ENCODE data around the gene CAND2. TPM values are rescaled to one million over a fixed set of nuclear protein-coding genes. Genes with fewer than 3 reads are reported as not detected.

CAND2 gene
- polyA plus RNA-seq, 1 of the 3 experiments (the other 2 are of a cell fraction) = 1.5 TPM

DNA sequence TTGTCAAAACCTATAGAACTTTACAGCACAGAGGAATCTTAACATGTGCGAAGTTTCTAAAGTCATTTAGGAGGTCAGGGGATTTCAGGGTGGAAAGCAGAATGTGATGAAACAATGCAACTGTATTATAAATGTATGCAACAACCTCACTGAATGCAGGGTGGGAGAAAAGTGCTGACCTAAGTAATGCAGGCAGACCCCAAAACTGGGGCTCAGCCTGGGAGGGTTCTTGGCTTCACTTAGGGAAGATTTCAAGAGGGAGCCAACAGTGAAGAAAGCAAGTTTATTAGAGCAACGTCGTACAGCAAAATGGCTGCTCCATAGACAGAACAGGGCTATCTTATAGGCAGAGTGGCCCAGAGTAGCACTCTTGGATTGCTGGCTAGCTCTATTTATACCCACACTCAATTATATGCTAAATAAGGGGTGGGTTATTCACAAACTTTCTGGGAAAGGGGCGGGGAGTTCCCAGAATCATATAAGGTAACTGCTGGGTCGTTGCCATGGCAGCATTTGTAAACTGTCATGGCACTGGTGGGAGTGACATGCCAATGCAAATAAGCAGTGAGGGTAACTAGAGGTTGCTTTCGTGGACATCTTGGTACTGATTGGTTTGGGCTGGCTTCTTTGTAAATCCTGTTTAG is 14.2 kb upstream of the CAND2 start:
- H3K27ac ChIP-seq (ENCODE audit: low read depth in 2 of 2, low read length in 1 of 2) = no peak overlapping the region
- H3F3A ChIP-seq (replicated peaks; ENCODE audit: insufficient read depth) = no peaks in the 10 kb centered on the region
- H3K9me2 ChIP-seq = no peaks in the 10 kb centered on the region
- no peak overlapping the region for H3K4me3 ChIP-seq (ENCODE audit: low read depth in 2 of 2, low read length in 1 of 2)
- ChIA-PET POLR2A (no interaction called here), CTCF (interaction anchor here (1.5 kb wide), 1 partner anchor 28 kb away, joined by 3 read pairs; no protein-coding TSS in a partner anchor)
- no peak overlapping the region for H3K9ac ChIP-seq
- no peaks in the 10 kb centered on the region for H3K79me2 ChIP-seq (ENCODE audit: insufficient read depth)
- DNase-seq = no peak
- no peak overlapping the region for H3K4me2 ChIP-seq
- TF ChIP-seq EP300 (IDR thresholded peaks at IDR 0.05; ENCODE audit: borderline replicate concordance in 1 of 2, low read depth in 1 of 2, low read length in 1 of 2) = no peak
- TF ChIP-seq EZH2phosphoT487 (IDR thresholded peaks at IDR 0.05; ENCODE audit: borderline replicate concordance, low read depth) = no peak
- no peak for TF ChIP-seq NRF1 (IDR thresholded peaks at IDR 0.05; ENCODE audit: low read depth, low read length)
- TF ChIP-seq, protein P1, sequence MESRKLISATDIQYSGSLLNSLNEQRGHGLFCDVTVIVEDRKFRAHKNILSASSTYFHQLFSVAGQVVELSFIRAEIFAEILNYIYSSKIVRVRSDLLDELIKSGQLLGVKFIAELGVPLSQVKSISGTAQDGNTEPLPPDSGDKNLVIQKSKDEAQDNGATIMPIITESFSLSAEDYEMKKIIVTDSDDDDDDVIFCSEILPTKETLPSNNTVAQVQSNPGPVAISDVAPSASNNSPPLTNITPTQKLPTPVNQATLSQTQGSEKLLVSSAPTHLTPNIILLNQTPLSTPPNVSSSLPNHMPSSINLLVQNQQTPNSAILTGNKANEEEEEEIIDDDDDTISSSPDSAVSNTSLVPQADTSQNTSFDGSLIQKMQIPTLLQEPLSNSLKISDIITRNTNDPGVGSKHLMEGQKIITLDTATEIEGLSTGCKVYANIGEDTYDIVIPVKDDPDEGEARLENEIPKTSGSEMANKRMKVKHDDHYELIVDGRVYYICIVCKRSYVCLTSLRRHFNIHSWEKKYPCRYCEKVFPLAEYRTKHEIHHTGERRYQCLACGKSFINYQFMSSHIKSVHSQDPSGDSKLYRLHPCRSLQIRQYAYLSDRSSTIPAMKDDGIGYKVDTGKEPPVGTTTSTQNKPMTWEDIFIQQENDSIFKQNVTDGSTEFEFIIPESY (IDR thresholded peaks at IDR 0.05; ENCODE audit: borderline replicate concordance, low read depth) = no peak
- TF ChIP-seq, protein P2, sequence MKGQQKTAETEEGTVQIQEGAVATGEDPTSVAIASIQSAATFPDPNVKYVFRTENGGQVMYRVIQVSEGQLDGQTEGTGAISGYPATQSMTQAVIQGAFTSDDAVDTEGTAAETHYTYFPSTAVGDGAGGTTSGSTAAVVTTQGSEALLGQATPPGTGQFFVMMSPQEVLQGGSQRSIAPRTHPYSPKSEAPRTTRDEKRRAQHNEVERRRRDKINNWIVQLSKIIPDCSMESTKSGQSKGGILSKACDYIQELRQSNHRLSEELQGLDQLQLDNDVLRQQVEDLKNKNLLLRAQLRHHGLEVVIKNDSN (IDR thresholded peaks at IDR 0.05; ENCODE audit: borderline replicate concordance, low read depth) = no peak
- TF ChIP-seq TAF1 (IDR thresholded peaks at IDR 0.05; ENCODE audit: borderline replicate concordance, low read depth, low read length) = no peak
- TF ChIP-seq, protein P3, sequence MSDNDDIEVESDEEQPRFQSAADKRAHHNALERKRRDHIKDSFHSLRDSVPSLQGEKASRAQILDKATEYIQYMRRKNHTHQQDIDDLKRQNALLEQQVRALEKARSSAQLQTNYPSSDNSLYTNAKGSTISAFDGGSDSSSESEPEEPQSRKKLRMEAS (IDR thresholded peaks at IDR 0.05; ENCODE audit: low read depth) = no peak
- no peak for TF ChIP-seq NFIC (IDR thresholded peaks at IDR 0.05; ENCODE audit: borderline replicate concordance)
- TF ChIP-seq TCF12 (IDR thresholded peaks at IDR 0.05) = no peak
- TF ChIP-seq YY1 (IDR thresholded peaks at IDR 0.05; ENCODE audit: low read depth) = no peak
- TF ChIP-seq RCOR1 (IDR thresholded peaks at IDR 0.05; ENCODE audit: low read length) = no peak
- no peak for TF ChIP-seq GATA2 (CRISPR knock-in tag; IDR thresholded peaks at IDR 0.05)
- no peak for TF ChIP-seq MEF2A (IDR thresholded peaks at IDR 0.05; ENCODE audit: borderline replicate concordance, low read depth)
- TF ChIP-seq JUND (IDR thresholded peaks at IDR 0.05) = no peak
- TF ChIP-seq, protein P4, sequence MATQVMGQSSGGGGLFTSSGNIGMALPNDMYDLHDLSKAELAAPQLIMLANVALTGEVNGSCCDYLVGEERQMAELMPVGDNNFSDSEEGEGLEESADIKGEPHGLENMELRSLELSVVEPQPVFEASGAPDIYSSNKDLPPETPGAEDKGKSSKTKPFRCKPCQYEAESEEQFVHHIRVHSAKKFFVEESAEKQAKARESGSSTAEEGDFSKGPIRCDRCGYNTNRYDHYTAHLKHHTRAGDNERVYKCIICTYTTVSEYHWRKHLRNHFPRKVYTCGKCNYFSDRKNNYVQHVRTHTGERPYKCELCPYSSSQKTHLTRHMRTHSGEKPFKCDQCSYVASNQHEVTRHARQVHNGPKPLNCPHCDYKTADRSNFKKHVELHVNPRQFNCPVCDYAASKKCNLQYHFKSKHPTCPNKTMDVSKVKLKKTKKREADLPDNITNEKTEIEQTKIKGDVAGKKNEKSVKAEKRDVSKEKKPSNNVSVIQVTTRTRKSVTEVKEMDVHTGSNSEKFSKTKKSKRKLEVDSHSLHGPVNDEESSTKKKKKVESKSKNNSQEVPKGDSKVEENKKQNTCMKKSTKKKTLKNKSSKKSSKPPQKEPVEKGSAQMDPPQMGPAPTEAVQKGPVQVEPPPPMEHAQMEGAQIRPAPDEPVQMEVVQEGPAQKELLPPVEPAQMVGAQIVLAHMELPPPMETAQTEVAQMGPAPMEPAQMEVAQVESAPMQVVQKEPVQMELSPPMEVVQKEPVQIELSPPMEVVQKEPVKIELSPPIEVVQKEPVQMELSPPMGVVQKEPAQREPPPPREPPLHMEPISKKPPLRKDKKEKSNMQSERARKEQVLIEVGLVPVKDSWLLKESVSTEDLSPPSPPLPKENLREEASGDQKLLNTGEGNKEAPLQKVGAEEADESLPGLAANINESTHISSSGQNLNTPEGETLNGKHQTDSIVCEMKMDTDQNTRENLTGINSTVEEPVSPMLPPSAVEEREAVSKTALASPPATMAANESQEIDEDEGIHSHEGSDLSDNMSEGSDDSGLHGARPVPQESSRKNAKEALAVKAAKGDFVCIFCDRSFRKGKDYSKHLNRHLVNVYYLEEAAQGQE (IDR thresholded peaks at IDR 0.05; ENCODE audit: low read depth, low read length) = no peak
- H3K9me3 ChIP-seq = no peaks in the 10 kb centered on the region
- no peaks in the 10 kb centered on the region; the same call in 1 of the 2 replicates for H3K27me3 ChIP-seq (ENCODE audit: insufficient read depth)
- 57% methylated on average over 6 of the region's 6 CpGs for WGBS (ENCODE audit: low lambda C conversion rate)
- no peaks in the 10 kb centered on the region for H4K20me1 ChIP-seq (ENCODE audit: insufficient read depth)
- H3K4me1 ChIP-seq (ENCODE audit: control insufficient read depth in 1 of 2, insufficient read depth in 2 of 2, low read depth in 1 of 2, low read length in 1 of 2) = no peaks in the 10 kb centered on the region
- H2AFZ ChIP-seq (ENCODE audit: low read depth) = no peak overlapping the region
- H3K36me3 ChIP-seq (replicated peaks in 1 of 2; ENCODE audit: control insufficient read depth in 1 of 2, insufficient read depth in 2 of 2, low read length in 1 of 2) = no peaks in the 10 kb centered on the region
